Stimulated activated CD4-positive, alpha-beta T cell treated with anti-CD3 and anti-CD28 coated beads, TNF-alpha, amount 100 ng/mL, for 24 hours (primary cell): ENCODE results near the gene PDE8B.

Source experiments
- DNase-seq, 3 experiments: peaks; one replicate each; pipeline ENCODE4 v3.0.0-alpha.2; 2020; ENCODE audit warnings: low read depth in 3 of 3

PDE8B gene

GRCh38 chr5:77192441-77193050, 17.9 kb upstream of the PDE8B start:
- no peak for DNase-seq

- DNase-seq: no peak
Measured at GRCh38 chr5:77194762-77195161, 15.7 kb upstream of the PDE8B start.

DNA sequence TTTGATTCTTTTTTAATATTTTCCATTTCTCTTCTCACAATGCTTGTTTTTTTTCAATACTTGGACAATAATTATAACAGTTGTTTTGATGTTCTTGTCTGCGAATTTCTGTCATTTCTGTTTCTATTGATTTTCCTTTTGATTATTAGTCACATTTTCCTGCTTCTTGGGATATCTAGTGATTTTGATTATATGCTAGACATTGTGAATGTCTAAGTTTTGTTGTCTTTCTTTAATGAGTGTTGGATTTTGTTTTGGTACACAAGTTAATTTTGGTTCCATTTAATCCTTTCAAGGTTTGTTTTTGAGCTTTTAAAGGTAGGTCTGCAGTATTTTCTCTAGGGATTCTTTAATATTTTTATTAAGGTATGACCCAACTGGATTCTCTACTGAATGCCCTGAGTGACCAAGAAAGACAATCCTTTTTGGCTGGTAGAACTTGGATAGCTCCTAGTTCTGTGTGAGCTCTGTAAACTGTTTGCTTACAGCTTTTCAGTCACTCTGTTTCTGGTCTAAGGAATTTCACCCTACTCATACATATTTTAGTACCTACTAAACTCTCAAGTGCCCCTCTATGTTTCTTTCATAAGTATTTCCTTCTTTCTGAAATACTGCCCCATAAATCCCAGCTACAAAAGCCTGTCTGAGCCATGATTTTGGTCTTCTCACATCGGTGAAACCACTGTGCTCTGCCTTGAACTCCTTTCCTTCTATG, 12.5 kb upstream of the PDE8B start:
- DNase-seq: no peak

GRCh38 chr5:77200663-77201062, 9.8 kb upstream of the PDE8B start:
- no peak for DNase-seq

GRCh38 chr5:77202145-77202544, 8.3 kb upstream of the PDE8B start:
- no peak for DNase-seq

DNA sequence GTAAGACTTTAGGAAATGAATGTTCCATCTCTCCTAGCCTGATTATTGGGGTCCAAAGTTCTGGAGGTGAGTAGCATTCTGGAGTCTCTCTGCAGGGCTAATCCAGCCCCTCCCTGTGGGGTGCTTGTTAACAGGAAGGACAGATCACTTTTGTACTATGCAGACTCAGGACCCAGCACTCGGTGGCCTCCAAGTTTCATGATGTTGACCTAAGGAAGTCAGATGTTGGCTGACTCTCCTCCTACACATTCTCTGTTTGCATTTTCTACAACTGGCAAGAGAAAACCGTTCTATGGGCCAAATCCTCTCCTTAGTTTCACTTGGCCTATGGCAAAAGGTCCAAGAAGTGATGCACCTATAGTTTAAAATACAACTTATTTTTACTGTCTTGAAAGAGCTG, 5.5 kb upstream of the PDE8B start:
- DNase-seq: no peak

- no peak for DNase-seq
Measured at GRCh38 chr5:77208507-77209163, 1.8 kb upstream of the PDE8B start.

- no peak for DNase-seq
Measured at GRCh38 chr5:77209495-77210090, 887 bp upstream of the PDE8B start.

- DNase-seq: no peak
Measured at GRCh38 chr5:77210964-77211690, 647 bp downstream of the PDE8B start.

DNA sequence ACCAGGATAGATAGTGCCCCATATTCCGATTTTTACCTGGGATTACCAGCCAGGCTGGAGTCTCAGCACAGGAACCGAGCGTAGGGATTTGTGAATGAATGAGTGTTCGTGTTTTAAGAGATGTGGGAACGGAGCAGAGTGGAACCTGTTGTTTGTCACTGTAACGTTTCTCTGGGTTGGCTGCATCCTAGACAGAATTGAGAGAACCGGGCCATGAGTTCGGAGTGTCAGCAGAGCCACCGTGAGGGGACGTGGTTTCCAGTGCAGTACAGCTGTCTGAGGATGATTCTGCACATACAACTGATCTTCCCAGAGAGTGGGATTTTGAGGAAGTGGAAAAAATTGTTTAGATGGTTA, 1.2 kb downstream of the PDE8B start:
- DNase-seq: no peak

- DNase-seq: no peak
Measured at GRCh38 chr5:77213601-77214000, 3.1 kb downstream of the PDE8B start.

DNA sequence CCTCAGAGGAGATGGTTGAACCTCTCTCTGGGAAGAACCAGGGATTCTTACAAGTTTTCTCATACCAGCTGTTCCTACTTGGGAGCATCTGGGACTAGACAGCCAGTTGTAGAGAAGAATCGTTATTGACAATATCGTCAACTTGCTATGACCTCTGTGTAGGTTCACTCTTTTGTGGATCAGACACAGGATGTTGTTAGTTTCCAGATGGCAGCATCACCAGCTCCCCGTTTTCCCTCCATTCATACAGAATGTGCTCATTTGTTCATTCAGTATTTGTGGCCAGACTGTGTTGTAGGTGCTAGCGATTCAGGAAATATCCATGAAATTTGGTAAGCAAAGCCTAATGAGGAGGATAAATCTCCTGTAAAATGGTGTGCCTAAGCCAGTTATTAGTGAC, 3.7 kb downstream of the PDE8B start:
- DNase-seq: no peak

DNA sequence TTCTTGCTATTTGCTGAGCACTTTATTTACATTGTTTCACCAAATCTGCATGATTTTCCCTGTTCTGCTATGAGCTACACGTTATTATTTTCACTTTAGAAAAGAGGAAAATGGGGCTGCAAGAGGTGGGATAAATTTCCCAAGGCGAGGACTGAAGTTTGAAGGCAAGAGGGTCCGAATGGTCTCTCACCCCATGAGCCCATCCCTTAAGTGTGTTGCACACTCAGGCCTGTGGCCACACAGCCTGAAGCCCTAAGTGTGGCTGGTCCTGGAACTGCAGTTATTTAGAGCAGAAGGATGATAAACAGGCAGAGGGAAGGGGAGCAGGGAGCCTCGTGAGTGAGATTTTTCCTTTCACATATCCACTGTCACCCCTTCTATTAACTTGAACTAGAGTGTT, 7.8 kb downstream of the PDE8B start:
- no peak for DNase-seq

- no peak for DNase-seq
Measured at GRCh38 chr5:77221115-77221514, 10.6 kb downstream of the PDE8B start.

GRCh38 chr5:77222722-77223121, 12.2 kb downstream of the PDE8B start:
- no peak for DNase-seq

- DNase-seq: no peak
Measured at GRCh38 chr5:77223653-77224052, 13.2 kb downstream of the PDE8B start.

DNA sequence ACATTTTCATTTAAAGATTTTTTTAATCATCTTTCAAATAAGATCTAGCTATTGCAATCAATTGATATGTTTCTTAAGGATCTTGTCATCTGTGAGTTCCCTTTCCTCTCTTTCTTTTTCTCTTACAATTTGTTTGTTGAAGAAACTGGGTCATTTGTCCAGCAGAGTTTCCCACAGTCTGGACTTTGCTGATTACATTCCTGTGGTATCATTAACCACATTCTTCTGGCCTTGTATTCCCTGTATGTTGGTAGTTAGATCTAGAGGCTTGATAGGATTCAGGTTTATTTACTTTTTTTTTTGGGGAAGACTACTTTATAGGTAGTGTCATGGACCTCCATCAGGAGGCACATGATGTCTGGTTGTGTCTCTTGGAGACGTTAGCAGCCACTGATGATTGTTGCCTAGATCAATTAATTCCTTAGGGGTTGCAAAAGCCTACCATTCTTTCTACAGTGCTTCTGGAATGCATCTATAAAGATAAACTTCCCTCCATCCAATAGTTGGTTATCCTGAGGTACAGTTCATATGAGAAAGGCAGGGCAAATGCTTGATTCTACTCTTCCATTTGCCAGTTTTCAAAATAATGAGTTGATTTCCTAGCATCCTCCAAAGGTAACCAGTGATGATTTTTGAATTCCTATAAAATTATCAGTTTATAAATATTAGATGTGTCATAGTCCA, 14.3 kb downstream of the PDE8B start:
- DNase-seq: no peak

- DNase-seq: no peak
Measured at GRCh38 chr5:77225531-77225930, 15.1 kb downstream of the PDE8B start.

DNA sequence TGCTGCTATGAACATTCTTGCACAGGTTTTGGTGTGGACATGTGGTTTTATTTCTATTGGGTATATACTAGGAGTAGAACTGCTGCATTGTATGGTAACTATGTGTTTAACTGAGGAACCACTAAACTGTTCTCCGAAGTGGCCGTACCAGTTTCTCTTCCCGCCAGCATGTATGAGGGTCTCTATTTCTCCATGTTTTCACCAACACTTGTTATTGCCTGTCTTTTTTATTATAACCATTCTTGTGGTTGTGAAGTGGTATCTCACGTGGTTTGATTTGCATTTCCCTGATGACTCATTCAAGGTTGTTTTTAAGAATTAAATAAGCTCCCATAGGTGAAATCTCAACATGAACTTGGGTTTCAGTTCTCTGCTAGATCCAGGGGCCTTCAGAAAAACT, 19.4 kb downstream of the PDE8B start:
- no peak for DNase-seq

- no peak for DNase-seq
Measured at GRCh38 chr5:77230727-77231470, 20.4 kb downstream of the PDE8B start.
